NCI-H146 treated with DMSO at 0.1 percent for 48 hours (cell line): ENCODE data around the gene CST5.
A peak's percentile ranks its signal among the peaks of the same experiment; 100 is the strongest.
"Not testable (repeated sequence)": the region's sequence is repeated elsewhere in the genome, so short reads cannot be mapped to it uniquely, and the experiment has no call there.

ENCODE experiments used
- DNase-seq: peaks from one replicate; lab custom pipeline; 2025; ENCODE audit not compliant: unreplicated experiment; lab: John Stamatoyannopoulos, UW

The CST5 gene

DNA sequence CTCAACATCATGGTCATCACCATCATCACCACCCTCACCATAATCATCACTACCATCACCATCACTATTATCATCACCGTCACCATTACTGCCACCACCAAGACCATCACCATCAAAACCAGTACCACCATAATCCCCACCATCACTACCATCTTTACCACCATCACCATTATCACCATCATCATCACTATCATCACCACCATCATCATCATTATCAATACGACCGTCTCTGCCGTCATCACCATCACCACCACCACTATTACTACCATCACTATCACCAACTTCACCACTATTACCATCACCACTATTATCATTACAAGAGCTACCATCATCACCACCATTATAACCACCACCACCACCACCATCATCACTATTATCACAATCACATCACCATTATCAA lies 11.3 kb upstream of the CST5 start:
- not testable (repeated sequence) for DNase-seq

DNA sequence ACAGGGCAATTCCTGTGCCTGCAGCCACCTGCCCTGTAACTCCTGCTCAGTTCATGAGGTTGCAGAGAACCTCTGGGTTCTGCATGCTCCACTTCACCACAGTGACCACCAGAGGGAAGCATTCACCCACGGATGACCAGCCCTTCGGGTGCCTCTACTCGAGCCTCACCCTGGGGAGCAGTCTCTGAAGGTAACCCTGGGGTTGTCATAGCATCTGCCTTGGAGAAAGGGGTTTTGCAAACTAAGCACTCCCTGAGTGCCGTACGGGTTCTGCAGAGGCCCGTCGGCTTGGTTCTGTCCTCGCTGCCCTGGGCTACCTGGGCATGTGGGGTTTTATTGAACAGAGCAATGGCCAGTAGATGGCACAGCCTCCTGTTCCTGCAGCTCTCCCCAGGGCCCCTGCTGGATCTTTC lies 10.2 kb upstream of the CST5 start:
- peak; percentile 3 for DNase-seq

DNA sequence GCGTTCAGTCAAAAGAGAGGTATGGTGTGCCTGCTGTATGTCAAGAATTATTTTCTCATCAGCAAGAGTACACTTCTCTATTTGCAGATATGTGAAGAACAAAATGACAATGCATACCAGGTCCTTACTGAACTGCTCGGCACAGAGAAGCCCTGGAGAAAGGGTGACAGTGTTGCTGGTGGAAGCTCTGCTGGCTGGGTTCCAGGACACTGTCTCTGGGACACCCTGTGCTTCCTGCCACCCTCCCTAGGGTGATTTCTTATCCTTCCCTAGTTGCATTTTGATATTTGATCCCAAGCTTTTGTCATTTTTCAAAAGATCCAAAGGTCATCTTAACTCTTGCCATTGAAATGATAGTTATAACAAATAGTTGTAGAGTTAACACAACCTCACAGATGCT lies 8.3 kb upstream of the CST5 start:
- no peak for DNase-seq

DNA sequence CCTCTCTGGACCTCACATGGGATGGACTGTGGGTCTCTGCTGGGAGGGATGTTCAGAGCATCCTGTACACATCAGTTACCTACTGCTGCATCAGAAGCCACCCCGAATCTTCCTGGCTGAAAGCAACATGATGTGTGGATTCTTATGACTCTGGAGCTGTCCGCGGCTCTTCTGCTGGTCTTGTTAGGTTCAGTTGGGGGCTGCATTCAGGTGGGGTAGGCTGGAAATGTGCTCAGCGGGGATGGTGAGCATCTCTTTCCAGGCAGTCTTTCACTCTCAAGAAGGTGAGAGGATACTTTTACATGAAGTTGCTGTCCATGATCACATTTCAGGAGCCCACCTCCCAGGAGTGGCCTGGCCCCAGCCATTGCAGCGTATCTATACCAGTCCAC lies 5.2 kb upstream of the CST5 start:
- no peak for DNase-seq

DNA sequence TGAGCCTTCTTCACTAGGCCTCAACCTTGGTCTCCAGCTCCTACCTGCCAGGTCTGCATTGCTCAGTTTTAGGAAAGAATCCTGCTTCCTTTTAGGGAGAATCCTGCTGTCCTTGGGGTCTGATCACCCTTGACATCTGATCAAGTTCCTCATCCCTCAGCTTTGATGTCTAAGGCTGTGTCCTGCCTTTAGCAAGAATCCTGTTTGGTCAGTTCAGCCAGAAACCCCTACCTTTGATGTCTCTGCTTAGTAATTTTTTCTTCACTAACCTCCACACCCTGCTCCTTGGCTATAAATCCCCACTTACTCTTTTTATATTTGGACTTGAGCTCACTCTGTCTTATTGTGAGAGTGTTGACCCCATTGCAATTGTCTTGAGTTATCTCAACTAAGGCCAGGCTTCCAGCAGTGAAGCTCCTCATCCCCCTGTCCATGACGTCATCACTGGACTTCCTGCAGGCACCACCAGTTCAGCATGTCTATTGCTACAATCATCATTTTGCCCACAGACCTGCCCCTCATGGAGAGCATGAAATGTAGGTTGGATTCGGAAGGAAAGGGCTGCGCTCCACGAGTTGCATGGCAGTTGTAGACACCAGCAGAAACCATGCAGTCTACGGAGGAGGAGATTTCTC lies 4.7 kb upstream of the CST5 start:
- DNase-seq, result no peak

DNA sequence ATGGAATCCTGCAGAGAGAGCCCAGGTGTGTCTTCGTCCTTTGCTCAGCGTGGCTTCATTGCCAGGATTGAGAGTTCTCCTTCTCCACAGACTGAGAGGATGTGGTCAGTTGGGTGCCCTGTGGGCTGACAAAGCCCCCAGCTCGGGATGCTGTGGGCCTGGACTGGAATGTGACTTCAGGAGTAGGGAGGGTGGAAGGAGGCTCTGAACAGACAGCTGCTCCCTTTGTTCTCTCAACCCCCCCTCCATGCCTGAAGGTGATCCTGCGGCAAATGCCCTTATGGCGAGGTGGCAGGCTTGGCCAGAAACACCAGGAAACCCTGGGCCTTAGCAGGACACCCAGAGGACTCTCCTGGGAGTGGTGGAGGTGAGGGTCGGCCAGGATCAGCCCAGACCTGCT lies 1.8 kb upstream of the CST5 start:
- no peak for DNase-seq

DNA sequence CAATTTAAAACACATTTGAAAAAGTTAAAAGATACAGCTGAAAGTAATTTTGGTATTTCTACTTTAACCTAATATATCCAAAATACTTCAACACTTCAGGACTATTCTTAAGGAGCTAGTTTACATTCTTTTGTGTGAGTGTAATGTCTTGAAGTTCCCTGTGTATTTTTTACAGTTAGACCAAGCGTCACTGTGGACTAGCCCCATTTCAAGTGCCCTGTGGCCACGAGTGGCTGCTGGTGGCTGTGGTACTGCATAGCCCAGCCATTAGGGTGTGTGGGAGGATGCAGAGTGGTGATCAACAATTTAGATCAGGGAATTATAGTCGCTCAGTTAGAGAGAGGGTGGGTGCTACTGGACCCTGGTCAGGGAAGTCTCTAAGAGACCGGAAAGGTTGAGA lies 869 bp upstream of the CST5 start:
- no peak for DNase-seq

DNA sequence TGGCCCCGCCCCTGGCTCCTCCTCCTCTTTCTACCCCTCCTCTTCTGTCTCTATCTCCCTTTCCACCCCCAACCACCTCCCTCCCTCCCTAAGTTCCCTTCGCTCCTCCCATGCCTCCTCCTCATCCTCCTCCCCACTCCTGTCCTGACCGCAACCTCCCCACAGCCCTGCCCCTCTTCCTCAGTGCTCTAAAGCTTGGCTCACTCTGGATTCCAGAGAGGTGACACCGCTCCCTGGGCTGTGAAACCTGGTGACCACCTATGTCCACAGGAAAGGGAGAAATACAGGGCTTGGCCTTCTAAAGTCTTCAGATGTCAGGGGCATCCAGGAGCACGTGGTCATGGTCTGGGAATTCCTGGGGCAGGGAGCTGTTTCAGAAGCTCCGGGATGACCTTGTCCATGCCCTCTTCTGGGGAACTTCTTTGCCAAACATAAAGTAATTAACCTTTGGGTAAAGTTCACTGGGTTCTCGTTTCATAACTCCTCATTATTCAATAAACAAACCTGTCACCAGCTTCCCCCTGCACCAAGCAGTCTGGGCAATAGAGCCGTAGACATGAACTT lies 345 bp upstream of the CST5 start:
- no peak for DNase-seq

DNA sequence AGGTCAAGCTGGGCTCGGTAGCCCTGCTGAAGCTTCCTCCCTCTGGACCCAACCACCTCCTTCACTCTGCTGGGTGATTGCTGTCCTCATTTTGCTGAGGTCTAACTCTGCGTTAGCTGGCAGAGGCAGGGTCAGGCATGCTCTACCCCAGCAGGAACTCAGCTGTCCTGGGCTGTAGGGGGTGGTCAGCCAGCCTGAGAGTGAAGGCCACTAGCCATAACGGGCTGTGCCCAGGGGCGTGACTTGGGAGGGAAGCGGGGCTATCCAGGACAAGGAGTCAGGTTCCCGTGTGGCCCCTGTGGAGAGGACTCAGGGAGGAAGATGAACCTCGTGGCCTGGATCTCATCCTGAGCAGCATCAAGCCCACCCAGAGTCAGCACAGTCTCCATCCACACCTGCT lies 761 bp downstream of the CST5 start:
- DNase-seq, result no peak

DNA sequence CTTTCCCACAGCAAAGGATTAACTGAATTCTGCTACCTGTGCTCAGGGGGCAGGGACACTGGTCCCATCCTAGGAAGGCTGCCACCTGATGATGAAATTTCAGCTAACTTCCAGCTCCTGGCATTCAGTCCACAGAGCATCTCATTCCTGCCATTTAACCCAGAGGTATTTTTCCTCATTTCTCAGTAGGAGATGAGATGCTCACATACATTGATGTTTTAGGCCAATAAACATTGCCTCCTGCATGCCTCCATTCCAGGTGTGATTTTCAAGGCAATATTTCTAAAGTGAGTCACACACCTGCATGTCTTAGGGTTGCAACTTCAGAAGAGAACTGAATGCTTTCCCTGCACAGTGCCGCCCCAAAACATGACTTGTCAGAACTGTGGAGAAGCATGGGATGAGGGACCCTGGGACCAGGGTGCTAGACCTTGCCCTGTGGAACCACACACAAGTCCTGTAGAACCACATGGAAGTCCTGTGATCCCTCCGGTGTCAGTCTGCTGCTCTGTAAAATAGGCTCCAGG lies 1.5 kb downstream of the CST5 start:
- DNase-seq, result not testable (repeated sequence)

DNA sequence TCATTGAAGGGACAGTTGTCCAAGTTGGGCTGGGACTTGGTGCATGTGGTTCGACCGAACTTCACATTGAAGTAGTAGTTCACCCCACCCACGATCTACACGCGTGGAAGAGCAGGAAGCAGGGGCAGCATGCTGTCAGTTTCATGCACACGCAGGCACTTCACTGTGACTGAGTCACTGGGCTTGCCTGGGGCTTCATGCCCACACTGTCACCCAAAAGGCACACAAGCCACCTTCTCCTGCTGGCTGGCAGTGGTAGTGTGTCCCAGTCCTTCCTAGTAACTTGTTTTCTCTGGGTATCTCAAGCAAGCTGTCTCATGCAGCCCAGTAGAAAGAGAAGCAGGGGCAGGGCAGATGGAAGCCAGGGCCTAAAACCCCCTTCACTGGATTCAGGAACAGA lies 2.0 kb downstream of the CST5 start:
- no peak for DNase-seq

DNA sequence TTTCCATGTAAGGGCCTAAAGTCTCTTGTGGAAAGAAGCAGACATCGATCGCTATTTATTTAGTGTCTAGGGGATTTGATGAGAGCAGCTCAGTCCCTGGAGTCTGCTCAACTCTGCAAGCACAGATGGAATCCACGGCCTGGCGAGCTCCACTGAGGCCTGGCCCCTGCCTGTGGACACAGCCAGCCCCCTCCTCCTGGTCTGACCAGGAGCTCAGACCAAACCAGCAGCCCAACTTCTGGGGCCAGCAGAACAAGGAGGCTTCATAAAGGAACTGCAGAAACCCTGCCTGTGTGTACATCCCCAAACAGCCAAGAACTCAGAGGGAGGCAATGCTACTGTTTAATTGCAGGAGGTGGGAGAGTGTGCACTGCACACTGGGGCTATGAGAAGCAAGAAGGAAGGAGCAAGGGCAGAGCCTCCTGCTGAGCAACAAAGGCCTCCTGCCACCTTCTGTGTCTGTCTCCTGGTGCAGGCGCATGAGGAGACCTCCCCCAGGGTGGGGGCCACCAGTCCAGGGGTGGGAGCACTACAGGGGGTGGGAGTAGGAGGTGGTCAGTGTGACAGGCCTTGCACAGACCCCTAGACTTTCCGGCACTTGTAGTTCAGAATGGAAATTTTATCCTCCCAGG lies 3.8 kb downstream of the CST5 start:
- DNase-seq, result no peak

DNA sequence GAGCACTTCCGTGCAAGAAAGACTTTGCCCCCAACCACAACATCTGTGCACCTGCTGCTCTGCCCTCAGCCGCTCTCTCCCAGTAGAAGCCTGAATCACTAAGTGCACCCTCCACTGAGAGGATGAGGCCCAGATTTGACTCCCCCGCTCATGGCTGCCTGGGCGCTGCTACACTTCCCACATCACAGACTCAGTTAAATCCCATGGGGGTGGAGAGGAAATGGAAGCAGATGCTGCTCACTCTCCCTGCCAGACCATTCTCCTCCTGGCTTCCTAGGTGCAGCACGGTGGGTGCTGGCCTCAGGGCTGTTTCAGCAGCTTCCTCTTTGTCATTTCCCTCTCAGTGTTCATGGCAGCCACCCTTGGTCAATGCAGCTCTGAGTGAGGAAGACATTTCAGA lies 4.8 kb downstream of the CST5 start:
- no peak for DNase-seq

DNA sequence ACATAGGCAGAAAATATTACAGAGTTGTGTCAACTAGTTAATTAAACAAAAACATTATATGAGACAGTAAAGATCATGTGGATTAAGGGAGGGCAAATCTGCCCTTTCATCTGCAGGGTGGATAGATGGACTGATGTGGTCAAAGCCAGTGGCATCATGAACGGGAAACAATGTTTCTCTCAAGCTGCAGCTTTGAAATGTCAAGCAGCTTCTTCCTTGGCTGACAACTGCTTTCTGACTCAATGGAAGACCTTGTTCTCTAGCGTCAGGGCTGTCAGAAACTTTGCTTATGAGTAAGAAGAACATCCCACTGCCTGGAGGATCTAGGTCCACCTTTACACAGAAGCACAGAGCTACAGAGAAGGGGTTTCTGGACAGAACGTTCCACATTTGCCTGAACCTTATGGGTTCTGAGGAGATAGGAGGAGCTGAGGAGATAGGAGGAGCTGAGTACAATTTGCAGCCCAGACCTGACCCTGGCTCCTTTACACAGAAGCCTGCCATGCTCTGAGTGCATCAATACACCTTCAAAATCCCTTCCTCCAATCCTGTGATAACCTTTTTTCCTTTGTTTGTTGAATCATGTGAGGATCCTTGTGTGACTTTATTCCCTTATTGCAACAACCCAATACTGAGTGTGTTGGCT lies 6.1 kb downstream of the CST5 start:
- DNase-seq, result no peak

DNA sequence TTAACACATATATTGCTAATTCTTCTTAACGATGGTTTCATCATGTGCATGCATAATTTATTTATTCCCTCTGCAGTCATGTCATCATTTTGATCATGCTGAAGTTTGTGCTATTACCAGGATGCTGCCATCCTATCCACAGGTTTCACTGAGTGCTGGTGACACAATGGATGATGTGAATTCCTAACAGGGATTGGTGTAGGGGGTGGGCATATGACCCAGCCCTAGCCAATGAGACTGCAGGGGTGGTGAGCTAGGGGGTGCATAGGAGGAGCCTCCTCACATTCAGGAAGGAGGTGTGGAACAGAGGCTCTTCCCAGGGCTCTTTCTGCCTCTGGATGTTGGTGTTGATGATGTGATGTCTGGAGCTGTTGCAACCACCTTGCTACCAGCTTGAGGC lies 7.5 kb downstream of the CST5 start:
- DNase-seq, result no peak

DNA sequence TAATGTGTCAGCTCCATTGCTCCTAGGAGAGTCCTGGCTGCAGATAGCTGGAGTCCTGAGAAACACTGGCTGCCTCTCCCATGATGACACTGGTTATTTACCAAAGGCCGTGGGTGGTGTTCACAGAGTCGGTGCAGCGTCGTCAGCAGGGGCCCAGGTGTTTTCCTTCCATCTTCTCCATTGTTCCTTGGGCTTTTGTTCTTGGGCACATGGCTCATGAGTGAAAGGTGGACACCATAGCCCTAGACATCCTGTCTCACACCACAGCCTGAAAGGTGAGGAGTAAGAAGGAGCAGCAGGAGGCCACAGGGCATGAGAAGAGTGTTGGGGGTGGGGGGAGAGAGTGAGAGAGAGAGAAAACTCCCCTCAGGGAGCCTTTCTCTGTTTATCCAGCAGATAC lies 9.1 kb downstream of the CST5 start:
- DNase-seq, result no peak

DNA sequence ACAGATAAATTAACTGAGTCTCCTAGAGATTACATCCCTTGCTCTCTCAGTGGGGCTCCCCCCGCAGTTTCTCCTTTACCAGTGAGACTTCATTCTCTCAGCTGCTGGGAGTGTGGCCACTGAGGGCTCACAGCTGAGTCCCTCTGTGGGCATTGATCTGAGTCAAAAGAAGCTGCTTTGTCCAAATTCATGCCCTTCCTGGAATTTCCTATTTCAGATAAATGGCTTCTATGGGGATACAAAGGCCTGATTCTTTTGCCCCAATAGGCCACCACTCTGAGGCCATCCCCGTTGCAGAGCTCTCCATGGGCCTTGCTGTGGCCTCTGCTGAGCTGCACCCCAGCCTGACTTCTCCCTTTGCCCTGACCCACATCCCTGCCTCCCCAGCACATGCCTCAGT lies 10.0 kb downstream of the CST5 start:
- DNase-seq, result no peak

DNA sequence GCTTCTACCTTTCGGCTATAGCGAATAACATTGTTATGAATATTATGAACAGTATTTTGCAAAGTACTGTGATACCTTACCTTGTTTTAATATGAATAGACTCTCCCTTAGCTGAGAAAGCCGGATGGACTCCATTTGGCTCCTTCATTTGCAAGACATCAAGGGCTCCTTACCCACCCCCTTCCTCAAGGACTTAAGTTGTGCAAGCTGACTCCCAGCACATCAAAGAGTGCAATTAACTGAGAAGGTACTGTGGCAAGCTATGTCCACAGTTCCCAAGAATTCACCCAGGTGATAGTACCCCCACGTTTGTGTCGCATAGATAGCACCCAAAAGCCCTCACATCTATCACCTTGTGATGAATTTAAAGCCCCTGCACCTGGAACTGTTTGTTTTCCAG lies 11.2 kb downstream of the CST5 start:
- no peak for DNase-seq

DNA sequence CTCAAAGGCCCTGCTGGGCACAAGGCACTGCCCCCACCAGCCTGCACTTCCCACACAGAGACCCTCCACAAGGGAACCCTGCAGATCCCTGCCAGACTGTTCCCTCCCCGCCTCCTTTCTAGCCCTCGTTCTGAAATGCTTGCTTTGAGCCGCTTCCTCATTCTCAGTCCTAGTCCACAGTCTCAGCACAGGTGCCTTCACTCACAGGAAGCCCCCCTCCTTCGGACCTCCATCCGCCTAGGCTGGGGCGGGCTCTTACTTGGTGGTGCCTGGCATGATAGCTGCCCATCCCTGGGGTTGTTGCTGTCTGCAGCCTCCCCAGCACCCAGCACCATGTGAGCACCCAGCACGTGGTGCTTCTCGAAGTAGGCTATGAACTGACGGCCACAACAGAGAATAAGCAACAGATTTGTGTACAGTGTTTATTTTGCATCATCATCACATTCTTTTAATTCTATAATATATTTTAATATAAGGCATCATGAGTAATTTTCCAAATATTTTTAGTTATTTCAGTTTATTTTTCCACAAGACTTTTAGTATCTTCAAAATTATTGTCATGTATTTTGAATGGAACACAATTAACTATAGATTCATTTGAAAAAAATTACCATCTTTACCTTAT lies 12.3 kb downstream of the CST5 start:
- DNase-seq, result no peak

DNA sequence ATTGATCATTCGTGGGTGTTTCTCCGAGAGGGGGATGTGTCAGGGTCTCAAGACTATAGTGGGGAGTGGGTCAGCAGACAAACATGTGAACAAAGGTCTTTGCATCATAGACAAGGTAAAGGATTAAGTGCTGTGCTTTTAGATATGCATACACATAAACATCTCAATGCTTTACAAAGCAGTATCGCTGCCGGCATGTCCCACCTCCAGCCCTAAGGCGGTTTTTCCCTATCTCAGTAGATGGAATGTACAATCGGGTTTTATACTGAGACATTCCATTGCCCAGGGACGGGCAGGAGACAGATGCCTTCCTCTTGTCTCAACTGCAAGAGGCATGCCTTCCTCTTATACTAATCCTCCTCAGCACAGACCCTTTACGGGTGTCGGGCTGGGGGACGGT lies 18.8 kb downstream of the CST5 start:
- DNase-seq, result not testable (repeated sequence)

DNA sequence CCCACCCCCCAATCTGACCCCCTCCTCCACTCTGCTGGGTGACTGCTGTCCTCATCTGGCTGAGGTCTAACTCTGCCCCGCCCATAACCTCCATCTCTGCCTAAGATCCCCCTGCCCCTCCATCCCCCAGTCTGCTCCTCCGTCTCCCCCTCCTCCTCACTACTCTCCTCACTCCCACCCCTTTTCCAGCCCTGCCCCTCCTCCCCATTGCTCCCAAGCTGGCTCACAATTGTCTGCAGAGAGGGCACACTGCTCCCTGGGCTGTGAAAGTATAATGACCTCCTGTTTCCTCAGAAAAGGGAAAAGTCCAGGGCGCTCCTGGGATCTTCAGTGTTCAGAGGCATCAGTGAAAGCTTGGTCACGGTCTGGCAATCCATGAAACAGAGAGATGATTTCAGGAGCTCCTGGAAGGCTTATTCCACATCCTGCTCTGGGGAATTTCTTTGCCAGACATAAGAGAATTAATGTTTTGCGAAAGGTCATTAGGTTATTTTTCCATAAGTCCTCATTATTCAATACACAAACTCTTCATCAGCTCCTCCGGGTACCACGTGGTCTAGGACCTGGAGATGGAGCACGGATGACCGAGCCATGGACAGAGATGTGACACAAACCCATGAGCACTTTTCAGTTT lies 21.5 kb downstream of the CST5 start:
- DNase-seq, result no peak
